ENCODE data around the gene MRPL53.

The MRPL53 gene

DNA sequence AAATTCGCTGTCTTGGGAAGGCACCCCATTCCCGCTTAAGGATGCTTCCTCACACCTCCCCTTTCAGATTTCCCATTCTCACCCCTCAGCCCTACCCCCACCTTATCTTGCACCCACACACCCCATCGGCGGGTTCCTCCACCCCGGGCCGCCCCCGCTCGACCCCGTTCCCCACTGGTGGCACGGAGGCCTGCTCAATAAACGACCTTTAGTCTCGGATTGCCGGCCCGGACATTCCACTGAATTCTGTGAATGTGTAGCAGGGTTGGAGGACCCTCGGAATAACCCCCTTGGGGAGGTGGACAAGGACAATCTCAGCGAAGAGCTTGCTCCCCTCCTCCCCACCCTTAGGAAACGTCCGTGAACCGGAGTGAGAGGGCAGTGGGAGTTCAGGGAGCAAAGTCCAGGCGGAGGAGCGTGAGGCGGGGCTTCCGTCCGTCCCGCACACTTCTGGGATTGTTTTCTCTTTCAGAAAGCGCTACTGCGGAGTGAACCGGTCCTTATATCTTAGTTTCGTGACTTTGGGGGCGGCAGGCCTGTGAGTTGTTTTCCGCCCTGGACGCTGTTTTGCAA lies 29.8 kb upstream of the MRPL53 start:
- no peak for DNase-seq (ENCODE audit: low read depth)
- in situ Hi-C loops (cut with HindIII; ENCODE audit: low sequenced_read_pairs): no loop called here
- TF ChIP-seq, protein P1, sequence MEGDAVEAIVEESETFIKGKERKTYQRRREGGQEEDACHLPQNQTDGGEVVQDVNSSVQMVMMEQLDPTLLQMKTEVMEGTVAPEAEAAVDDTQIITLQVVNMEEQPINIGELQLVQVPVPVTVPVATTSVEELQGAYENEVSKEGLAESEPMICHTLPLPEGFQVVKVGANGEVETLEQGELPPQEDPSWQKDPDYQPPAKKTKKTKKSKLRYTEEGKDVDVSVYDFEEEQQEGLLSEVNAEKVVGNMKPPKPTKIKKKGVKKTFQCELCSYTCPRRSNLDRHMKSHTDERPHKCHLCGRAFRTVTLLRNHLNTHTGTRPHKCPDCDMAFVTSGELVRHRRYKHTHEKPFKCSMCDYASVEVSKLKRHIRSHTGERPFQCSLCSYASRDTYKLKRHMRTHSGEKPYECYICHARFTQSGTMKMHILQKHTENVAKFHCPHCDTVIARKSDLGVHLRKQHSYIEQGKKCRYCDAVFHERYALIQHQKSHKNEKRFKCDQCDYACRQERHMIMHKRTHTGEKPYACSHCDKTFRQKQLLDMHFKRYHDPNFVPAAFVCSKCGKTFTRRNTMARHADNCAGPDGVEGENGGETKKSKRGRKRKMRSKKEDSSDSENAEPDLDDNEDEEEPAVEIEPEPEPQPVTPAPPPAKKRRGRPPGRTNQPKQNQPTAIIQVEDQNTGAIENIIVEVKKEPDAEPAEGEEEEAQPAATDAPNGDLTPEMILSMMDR (IDR thresholded peaks at IDR 0.05; ENCODE audit: low read depth, low read length, missing control alignments): no peak
- H3K4me3 ChIP-seq (ENCODE audit: low read depth, low read length): peak overlapping the region; percentile 36

DNA sequence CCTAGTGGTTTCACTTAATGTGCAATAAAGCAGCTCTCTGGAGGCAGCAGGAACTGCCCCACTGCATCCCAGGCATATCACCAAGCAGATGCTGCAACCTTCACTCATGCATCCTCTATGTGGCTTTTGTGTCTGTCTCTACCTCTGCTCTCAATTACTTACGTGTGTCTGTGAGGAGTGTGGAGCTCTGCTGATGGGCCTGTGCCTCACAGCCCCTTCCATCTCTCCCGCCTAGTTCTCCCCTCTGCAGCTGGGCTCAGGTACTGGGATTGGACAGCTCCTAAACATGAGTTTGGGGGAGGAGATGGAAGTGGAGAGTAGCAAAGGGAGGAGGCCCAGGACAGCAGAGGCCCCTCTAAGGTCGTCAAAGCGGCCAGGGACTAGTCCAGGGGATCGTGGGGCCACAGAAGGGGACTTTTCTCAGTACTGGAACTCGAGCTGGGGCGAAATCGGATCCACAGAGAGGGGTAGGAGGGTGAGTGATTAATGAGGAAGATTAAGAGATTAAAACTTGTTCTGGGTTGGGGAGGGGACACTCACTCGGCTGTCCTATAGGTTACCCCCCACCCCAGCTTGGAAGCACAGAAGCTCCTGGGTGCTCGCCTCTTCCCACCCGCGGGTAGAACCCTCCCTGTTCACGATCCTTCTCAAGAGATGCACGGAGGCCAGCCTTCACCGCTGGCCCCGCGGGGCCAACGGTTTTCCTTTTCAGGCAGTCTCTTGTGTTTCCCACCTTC lies 29.0 kb upstream of the MRPL53 start:
- in situ Hi-C loops (cut with HindIII; ENCODE audit: low sequenced_read_pairs): no loop called here
- no peak overlapping the region for H3K4me3 ChIP-seq (ENCODE audit: low read depth, low read length)

DNA sequence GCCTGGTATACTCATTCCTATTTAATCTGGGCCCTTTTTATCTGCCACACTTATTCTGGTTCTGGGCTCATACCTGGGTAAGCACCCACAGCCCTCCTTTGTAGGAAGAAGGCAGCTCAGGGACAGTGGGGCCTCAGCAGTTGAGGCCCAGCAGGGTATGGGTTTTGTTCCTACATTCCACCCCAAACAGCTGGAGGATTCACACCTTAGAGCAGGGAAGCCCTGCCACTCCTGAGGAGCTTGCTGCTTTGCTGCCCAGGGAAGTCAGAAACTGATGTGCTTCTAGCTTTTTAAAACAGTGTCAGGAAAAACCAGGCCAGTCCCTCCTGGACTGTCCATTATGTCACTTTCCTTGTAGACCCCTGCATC lies 28.1 kb upstream of the MRPL53 start:
- in situ Hi-C loops (cut with HindIII; ENCODE audit: low sequenced_read_pairs): no loop called here
- DNase-seq (ENCODE audit: low read depth): no peak
- TF ChIP-seq, protein P1 (IDR thresholded peaks at IDR 0.05; ENCODE audit: low read depth, low read length, missing control alignments): no peak
- no peak overlapping the region for H3K4me3 ChIP-seq (ENCODE audit: low read depth, low read length)

More for the DNA sequence above, 29.0 kb upstream of the MRPL53 start:
- DNase-seq (ENCODE audit: low read depth): no peak
- TF ChIP-seq, protein P1 (IDR thresholded peaks at IDR 0.05; ENCODE audit: low read depth, low read length, missing control alignments): no peak

DNA sequence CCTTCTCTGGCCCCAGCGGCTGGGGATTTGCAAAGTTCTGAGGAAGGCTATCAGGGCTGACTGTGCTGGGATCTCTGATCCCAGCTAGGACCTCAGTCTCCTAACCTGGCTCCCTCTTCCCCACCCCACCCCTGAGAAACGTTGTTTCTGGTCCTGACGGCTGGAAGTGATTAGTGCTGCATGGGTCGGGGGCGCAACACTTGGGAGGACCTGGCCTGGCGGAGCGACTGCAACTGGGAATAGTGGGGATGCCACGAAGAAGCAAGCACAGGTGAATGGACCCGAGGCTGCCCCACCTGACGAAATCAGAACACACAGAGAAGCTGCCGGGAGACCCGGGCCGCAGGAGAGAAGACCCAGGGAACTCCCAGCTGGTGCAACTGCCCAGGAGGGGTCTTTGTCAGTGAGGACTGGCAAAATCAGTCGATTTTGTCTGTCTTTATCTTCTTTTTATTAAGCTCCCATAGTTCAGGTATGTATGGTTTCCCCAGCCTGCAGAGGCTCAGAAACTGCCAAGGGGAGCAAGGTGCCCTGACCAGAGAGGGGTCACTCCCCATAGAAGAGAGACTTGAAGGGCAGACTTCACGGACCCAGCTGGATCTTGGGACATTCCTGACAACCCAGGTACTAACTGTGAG lies 27.6 kb upstream of the MRPL53 start:
- H3K4me3 ChIP-seq (ENCODE audit: low read depth, low read length): no peak overlapping the region
- TF ChIP-seq, protein P1 (IDR thresholded peaks at IDR 0.05; ENCODE audit: low read depth, low read length, missing control alignments): no peak
- no peak for DNase-seq (ENCODE audit: low read depth)
- in situ Hi-C loops (cut with HindIII; ENCODE audit: low sequenced_read_pairs): no loop called here

DNA sequence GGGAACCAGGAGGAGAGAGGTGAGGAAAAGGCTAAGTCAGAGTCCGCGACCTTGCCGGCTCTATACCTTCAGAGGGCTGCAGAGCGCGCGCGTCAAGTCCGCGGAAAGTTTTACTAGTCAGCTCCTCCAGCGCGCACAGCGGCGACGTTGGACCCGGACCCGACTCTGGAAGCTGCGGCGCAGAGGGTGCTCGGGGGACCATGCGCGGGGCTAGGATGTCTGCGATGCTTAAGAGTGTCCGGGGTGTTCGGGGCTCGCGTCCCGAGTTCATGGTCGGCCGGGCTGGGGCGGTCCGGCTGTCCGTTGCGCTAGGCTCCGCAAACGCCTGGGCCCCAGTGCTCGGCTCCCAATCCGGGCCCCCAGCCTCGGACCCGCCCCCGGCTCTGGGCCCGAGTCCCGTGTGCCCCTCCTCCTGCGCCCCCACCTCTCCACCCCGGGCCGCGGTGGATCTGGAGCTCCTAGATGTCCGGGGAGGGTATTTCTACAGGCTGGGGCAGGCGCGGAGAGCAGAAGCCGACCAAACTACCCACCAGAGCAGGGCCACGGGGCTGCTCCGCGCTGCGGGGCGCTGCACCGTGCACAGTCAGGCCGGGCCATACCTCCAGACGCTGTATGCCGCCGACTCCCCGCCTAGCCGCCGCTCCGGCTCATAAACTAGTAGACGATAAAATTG lies 26.9 kb upstream of the MRPL53 start, which contains the start of gene LBX2:
Gene LBX2, minus strand, starts transcription at position 337 of the 673 bp plus-strand sequence. Its CDS starts 66 bp downstream, at position 271.
- TF ChIP-seq, protein P1 (IDR thresholded peaks at IDR 0.05; ENCODE audit: low read depth, low read length, missing control alignments): no peak
- in situ Hi-C loops (cut with HindIII; ENCODE audit: low sequenced_read_pairs): no loop called here
- no peak for DNase-seq (ENCODE audit: low read depth)
- H3K4me3 ChIP-seq (ENCODE audit: low read depth, low read length): peak within 1 kb of the TSS; percentile 19

DNA sequence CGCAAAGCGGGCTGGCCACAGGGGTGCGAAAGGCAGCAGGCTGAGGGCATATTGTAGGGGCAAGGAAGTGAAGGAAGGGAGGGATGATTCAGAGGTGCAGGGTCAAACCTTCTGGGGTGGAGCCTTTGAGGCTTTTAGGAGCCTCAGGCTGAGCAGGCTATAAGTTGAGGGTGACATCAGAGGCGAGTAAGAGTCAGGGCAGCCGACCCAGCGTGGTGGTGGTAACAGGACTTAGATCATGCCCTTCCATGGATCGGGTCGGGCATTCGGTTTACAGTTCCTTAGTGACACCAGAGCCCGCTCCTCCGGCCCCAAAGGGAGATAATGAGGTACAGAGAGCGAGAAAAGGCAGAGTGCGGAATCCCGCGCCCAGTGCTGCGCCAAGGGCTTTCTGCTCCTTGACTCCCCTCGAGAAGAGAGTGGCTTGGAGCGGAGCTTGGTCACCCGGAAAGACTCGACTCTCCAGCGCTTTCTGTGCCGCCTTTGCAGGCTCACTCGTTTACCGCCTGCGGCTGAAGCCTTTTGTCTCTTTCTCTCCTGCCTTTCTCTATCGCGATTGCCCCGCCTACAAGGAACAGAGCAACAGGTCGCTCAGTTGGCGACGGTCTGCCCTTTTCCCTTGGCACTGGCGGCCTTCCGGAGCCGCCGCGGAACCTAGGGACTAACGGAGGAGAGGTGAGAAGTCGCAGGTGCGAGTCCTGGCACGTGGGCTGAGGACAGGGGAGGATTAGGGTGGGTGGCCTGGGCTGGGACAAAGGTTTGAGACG lies 26.2 kb upstream of the MRPL53 start:
- TF ChIP-seq, protein P1 (IDR thresholded peaks at IDR 0.05; ENCODE audit: low read depth, low read length, missing control alignments): no peak
- in situ Hi-C loops (cut with HindIII; ENCODE audit: low sequenced_read_pairs): no loop called here
- H3K4me3 ChIP-seq (ENCODE audit: low read depth, low read length): peak overlapping the region; percentile 19
- DNase-seq (ENCODE audit: low read depth): no peak

Measured in astrocyte of the cerebellum (primary cell).